A673 (cell line): ENCODE data around the gene TAF6. TPM values are rescaled to one million over a fixed set of nuclear protein-coding genes. Genes with fewer than 3 reads are reported as not detected.
A peak's percentile ranks its signal among the peaks of the same experiment; 100 is the strongest.

Experiments
- BruUV-seq: library from RNA; stranded (reverse); fragments of 400-500 nt; replicated peaks from 2 replicates; lab custom pipeline; 2021; lab: Mats Ljungman, UMichigan
- CTCF ChIA-PET: fragments of 300-600 bp; sonication (Branson Sonifier 250); formaldehyde crosslinking; loops from one replicate; lab custom pipeline; 2022; ENCODE audit warnings: antibody characterized with exemption; lab: Charles Lee
- POLR2A ChIA-PET: fragments of 300-600 bp; sonication (Branson Sonifier 250); formaldehyde crosslinking; loops from one replicate; lab custom pipeline; 2022; ENCODE audit warnings: antibody characterized with exemption; ENCODE audit not compliant: low non-redundant PET; lab: Charles Lee
- DNase-seq: peaks from one replicate; pipeline ENCODE4 v3.0.0-alpha.2; 2015; ENCODE audit warnings: low spot score
- H3K27ac ChIP-seq: fragments of 200-600 bp; sonication (generic); 2 replicates; pipeline ENCODE4 v1.5.1; 2016; ENCODE audit warnings: mixed run types, low read depth, mild to moderate bottlenecking, mixed read lengths, antibody characterized with exemption, low read length; ENCODE audit not compliant: poor library complexity, severe bottlenecking
- H3K27me3 ChIP-seq: fragments of 200-600 bp; sonication (generic); replicated peaks from 2 replicates; pipeline ENCODE4 v1.6.1; 2017; ENCODE audit warnings: mixed run types, low read depth, mild to moderate bottlenecking, mixed read lengths, antibody characterized with exemption, low read length; ENCODE audit not compliant: insufficient read depth, poor library complexity
- H3K36me3 ChIP-seq: fragments of 200-600 bp; sonication (generic); 2 replicates; pipeline ENCODE4 v1.6.1; 2016; ENCODE audit warnings: mixed run types, mild to moderate bottlenecking, mixed read lengths, antibody characterized with exemption, low read length; ENCODE audit not compliant: insufficient read depth, poor library complexity, severe bottlenecking
- H3K4me1 ChIP-seq: fragments of 200-600 bp; sonication (generic); 2 replicates; pipeline ENCODE4 v1.6.1; 2017; ENCODE audit warnings: mixed run types, mild to moderate bottlenecking, mixed read lengths, antibody characterized with exemption, low read length; ENCODE audit not compliant: insufficient read depth, poor library complexity, severe bottlenecking
- H3K4me3 ChIP-seq: fragments of 200-600 bp; sonication (generic); 2 replicates; pipeline ENCODE4 v1.5.1; 2016; ENCODE audit warnings: low read depth, mixed run types, mild to moderate bottlenecking, mixed read lengths, low read length; ENCODE audit not compliant: poor library complexity, severe bottlenecking
- H3K9me3 ChIP-seq: fragments of 200-600 bp; sonication (generic); 2 replicates; pipeline ENCODE4 v1.6.1; 2016; ENCODE audit warnings: mixed run types, low read depth, mild to moderate bottlenecking, mixed read lengths, antibody characterized with exemption, low read length; ENCODE audit not compliant: poor library complexity, severe bottlenecking
- CTCF ChIP-seq: fragments of 300-800, 200-600 bp; sonication (generic); conservative IDR thresholded peaks from 2 replicates; pipeline ENCODE4 v1.5.1; 2017; ENCODE audit warnings: low read depth, mild to moderate bottlenecking, antibody characterized with exemption, low read length, moderate library complexity, mixed read lengths
- EZH2 ChIP-seq: fragments of 200-600 bp; sonication (generic); IDR thresholded peaks from 2 replicates; pipeline ENCODE4 v1.6.1; 2017; ENCODE audit warnings: borderline replicate concordance, low read depth, mild to moderate bottlenecking, mixed read lengths, antibody characterized with exemption, low read length; ENCODE audit not compliant: poor library complexity, severe bottlenecking
- intact Hi-C: fragments of 100-400 bp; cut with micrococcal nuclease; formaldehyde crosslinking; loops from one replicate; pipeline ENCODE4 v1.10.0; 2022; ENCODE audit not compliant: unreplicated experiment
- total RNA-seq: library from RNA; stranded (reverse); gene quantifications from 2 replicates; pipeline ENCODE4 v1.2.3, GENCODE V29; 2021

TAF6 gene
- total RNA-seq, 1 experiment from 2014 or later, result 97.3 TPM

- no peak overlapping the region for H3K27ac ChIP-seq
- no peaks in the 10 kb centered on the region for H3K36me3 ChIP-seq
- DNase-seq, result no peak
- H3K9me3 ChIP-seq, result no peaks in the 10 kb centered on the region
- no peaks in the 10 kb centered on the region for H3K27me3 ChIP-seq
- H3K4me1 ChIP-seq, result peaks cover 14% of the 10 kb centered on the region
- ChIA-PET POLR2A (interaction anchor here (0.6 kb wide), 1 partner anchor 26 kb away, joined by 9 read pairs; no protein-coding TSS in a partner anchor), CTCF (interaction anchor here (0.6 kb wide), 1 partner anchor 96 kb away, joined by 5 read pairs; no protein-coding TSS in a partner anchor)
- intact Hi-C loops, result no loop called here
- BruUV-seq, result no TSS peak
- no peak overlapping the region for H3K4me3 ChIP-seq
- TF ChIP-seq CTCF (no peak), EZH2 (no peak)
These were observed 2.9 kb upstream of the TAF6 start for GRCh38 chr7:100122067-100122466.

- DNase-seq, result no peak
- intact Hi-C loops, result no loop called here
- TF ChIP-seq EZH2 (no peak), CTCF (no peak)
- Histone ChIP-seq H3K27me3 (no peaks in the 10 kb centered on the region), H3K4me1 (peaks cover 9% of the 10 kb centered on the region), H3K4me3 (peak overlapping the region; percentile 63), H3K9me3 (no peaks in the 10 kb centered on the region), H3K27ac (peak overlapping the region; percentile 18), H3K36me3 (peaks cover 2% of the 10 kb centered on the region)
- ChIA-PET CTCF (no interaction called here), POLR2A (no interaction called here)
- no TSS peak for BruUV-seq
These were observed 1.5 kb upstream of the TAF6 start for GRCh38 chr7:100120733-100121036.

DNA sequence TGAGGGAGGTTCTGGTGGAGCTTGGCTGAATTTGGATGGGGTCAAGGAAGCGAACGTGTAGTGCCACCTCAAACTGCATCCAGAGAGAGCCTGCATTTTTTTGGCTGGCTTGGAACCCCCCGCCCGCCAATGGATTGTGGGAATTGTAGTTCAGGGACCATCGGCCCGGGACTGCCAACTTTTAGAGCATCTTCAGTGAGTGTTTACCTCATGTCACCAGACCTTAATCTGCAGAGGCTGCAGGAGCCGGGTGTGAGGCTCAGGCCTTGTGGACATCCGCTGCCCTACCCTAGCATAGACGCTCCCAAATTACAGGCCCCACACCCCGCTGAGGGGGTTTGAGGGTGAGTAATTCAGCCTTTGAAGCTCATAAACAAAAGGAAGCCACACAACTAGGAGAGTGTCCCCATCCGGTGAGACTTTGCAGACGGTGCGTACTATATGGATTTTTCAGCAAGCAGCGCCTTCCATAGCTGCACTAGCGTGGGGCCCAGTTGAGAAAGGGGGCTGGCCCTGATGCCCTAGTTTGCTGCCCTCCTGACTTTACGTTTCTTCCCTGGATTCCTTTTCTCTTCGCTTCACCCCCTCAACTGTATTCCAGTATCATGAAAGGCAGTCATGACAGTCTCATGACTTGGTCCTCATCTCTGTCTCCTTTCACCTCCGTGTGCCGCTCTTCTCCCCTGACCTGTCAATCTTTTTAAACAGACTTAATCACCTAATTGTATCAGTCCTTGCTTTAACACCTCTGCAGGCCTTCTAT is 993 bp upstream of the TAF6 start:
- Histone ChIP-seq H3K9me3 (no peaks in the 10 kb centered on the region), H3K4me3 (peak overlapping the region; percentile 63), H3K36me3 (peaks cover 2% of the 10 kb centered on the region), H3K4me1 (peaks cover 9% of the 10 kb centered on the region), H3K27ac (peak overlapping the region; percentile 94), H3K27me3 (no peaks in the 10 kb centered on the region)
- DNase-seq, result peak; percentile 88
- ChIA-PET CTCF (no interaction called here), POLR2A (no interaction called here)
- TF ChIP-seq CTCF, result no peak
- no peak for TF ChIP-seq EZH2
- no TSS peak for BruUV-seq
- intact Hi-C loops, result no loop called here
